ENCODE results near the gene ADH6.

DNA sequence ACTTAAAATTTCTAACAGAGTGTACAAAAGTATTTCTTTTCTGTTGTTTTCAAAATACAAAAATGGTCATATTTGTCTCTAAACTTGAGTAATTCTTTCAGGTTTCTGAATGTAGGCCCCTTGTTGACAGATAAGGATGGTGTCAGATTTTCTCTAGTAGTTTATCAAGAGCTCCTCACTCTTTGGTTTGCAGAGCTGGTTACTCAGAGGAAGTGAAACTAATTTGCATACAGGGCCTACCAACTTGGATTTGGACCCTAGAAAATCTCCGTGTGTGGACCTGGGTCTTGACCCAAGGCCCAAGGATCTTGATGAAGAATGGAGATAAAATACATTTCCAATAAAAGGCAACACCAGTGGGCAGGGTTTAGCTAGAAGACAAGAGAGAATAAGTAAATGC lies 433 bp upstream of the ADH6 start:
- TF ChIP-seq, protein P1, sequence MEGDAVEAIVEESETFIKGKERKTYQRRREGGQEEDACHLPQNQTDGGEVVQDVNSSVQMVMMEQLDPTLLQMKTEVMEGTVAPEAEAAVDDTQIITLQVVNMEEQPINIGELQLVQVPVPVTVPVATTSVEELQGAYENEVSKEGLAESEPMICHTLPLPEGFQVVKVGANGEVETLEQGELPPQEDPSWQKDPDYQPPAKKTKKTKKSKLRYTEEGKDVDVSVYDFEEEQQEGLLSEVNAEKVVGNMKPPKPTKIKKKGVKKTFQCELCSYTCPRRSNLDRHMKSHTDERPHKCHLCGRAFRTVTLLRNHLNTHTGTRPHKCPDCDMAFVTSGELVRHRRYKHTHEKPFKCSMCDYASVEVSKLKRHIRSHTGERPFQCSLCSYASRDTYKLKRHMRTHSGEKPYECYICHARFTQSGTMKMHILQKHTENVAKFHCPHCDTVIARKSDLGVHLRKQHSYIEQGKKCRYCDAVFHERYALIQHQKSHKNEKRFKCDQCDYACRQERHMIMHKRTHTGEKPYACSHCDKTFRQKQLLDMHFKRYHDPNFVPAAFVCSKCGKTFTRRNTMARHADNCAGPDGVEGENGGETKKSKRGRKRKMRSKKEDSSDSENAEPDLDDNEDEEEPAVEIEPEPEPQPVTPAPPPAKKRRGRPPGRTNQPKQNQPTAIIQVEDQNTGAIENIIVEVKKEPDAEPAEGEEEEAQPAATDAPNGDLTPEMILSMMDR (IDR thresholded peaks at IDR 0.05), result no peak
- no peak for TF ChIP-seq POLR2AphosphoS5 (IDR thresholded peaks at IDR 0.05; ENCODE audit: low read depth, low read length)
